ENCODE data around the gene RNF227. TPM values are rescaled to one million over a fixed set of nuclear protein-coding genes. Genes with fewer than 3 reads are reported as not detected.

Gene RNF227
- total and polyA plus RNA-seq, 10 of the 15 experiments (the other 5 are each of a cell fraction or from before 2014, with no cell fraction given) = 0.49 to 5.0 (median 1.3) TPM

DNA sequence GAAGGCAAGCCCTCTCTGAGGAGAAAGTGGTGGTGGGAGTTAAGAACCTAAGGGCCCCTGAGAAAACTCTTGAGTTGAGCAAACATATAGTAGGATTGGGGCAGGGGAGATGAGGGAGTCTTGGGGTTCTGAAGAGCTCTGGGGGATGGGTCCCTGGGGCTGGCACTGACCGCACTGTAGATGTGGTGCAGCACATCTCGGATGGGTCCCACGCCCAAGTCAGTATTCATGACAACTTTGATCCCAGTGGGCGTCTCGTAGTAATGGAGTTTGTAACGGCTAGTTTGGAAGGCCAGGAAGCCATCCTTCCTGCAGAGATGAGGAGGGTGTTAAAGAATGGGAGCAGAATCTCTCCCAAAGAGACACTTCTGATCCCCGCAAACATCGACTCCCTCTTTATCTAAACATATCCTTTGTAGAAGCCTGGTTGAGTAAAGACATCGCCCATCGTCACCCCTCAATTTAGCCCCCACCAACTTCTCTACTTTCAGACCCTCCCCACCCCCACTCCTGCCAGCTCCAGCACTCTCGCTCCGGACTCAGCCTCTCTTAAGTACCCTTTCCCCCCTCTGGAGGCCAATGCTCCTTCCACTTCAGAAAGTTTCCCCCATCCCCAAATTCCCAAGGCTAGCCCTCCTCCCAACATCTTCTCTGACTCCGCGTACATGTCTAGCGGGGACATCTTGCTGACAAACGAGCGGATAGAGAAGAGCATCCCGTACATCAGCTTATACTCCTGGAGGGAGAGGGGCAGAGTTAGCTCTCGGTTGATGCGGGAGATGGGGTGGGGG is 14.9 kb upstream of the RNF227 start (continued):
- no peak for TF ChIP-seq ZBTB40 (IDR thresholded peaks at IDR 0.05; ENCODE audit: borderline replicate concordance)
- no peak for TF ChIP-seq NR2F1 (conservative IDR thresholded peaks at IDR 0.05)
- TF ChIP-seq MXI1 (IDR thresholded peaks at IDR 0.05; ENCODE audit: low read depth, low read length) = no peak
- no peak for TF ChIP-seq NFXL1 (IDR thresholded peaks at IDR 0.05; ENCODE audit: borderline replicate concordance)
- no peak for TF ChIP-seq RAD51 (IDR thresholded peaks at IDR 0.05)
- no peak for TF ChIP-seq CBX5 (IDR thresholded peaks at IDR 0.05; ENCODE audit: low read depth)
- no peak for TF ChIP-seq NFYB (IDR thresholded peaks at IDR 0.05; ENCODE audit: insufficient read depth, low read depth, low read length)
- TF ChIP-seq SPI1 (IDR thresholded peaks at IDR 0.05; ENCODE audit: borderline replicate concordance, insufficient read depth, low read depth, low read length) = no peak
- no peak for TF ChIP-seq EZH2 (IDR thresholded peaks at IDR 0.05; ENCODE audit: borderline replicate concordance, control insufficient read depth, low read depth, low read length)
- TF ChIP-seq MYC (IDR thresholded peaks at IDR 0.05; ENCODE audit: insufficient read depth, insufficient read length, insufficient replicate concordance, low read length, severe bottlenecking) = no peak
- no peak for TF ChIP-seq MEF2B (IDR thresholded peaks at IDR 0.05; ENCODE audit: partially characterized antibody, poor library complexity, severe bottlenecking)

Data from GM12878 (cell line).